ENCODE results near the gene SCFD2. TPM values are rescaled to one million over a fixed set of nuclear protein-coding genes. Genes with fewer than 3 reads are reported as not detected.
"Not testable (repeated sequence)": the region's sequence is repeated elsewhere in the genome, so short reads cannot be mapped to it uniquely, and the experiment has no call there.

Gene SCFD2
- total and polyA plus RNA-seq, 7 donors, result 3.7 to 16.6 (median 10.7) TPM

- intact Hi-C loops (cut with DNase I), result no loop called here
- 91 to 92% methylated on average over 4 of the region's 4 CpGs for WGBS, 2 donors
- peaks cover 0 to 8% (median 4%) of the 10 kb centered on the region in 4 donors for H3K4me1 ChIP-seq
Observed at GRCh38 chr4:53349091-53349491, 16.8 kb downstream of the SCFD2 start.

GRCh38 chr4:53348046-53348445 is 17.8 kb downstream of the SCFD2 start:
- Histone ChIP-seq H3K4me3 (no peak overlapping the region), H3K36me3 (peaks cover 0 to 27% (median 2%) of the 10 kb centered on the region in 4 donors), H3K27ac (no peak overlapping the region), H3K4me1 (peaks cover 0 to 8% (median 4%) of the 10 kb centered on the region in 4 donors), H3K9me3 (no peaks in the 10 kb centered on the region), H3K27me3 (no peaks in the 10 kb centered on the region)
- no peak for TF ChIP-seq EP300 (IDR thresholded peaks at IDR 0.05)
- TF ChIP-seq POLR2A (IDR thresholded peaks at IDR 0.05), result no peak
- no peak for TF ChIP-seq POLR2AphosphoS5 (IDR thresholded peaks at IDR 0.05)
- TF ChIP-seq CTCF (IDR thresholded peaks at IDR 0.05), result no peak
- WGBS, 2 donors, result 70 to 83% methylated on average over 1 of the region's 1 CpG
- intact Hi-C loops (cut with DNase I), result no loop called here
- no peak for DNase-seq

More at GRCh38 chr4:53349091-53349491, 16.8 kb downstream of the SCFD2 start:
- no peaks in the 10 kb centered on the region for H3K9me3 ChIP-seq
- H3K27ac ChIP-seq, result no peak overlapping the region
- no peak for DNase-seq
- H3K27me3 ChIP-seq, result no peaks in the 10 kb centered on the region
- peaks cover 0 to 27% (median 2%) of the 10 kb centered on the region in 4 donors for H3K36me3 ChIP-seq
- TF ChIP-seq POLR2AphosphoS5 (IDR thresholded peaks at IDR 0.05) (no peak), POLR2A (IDR thresholded peaks at IDR 0.05) (no peak), CTCF (IDR thresholded peaks at IDR 0.05) (no peak), EP300 (IDR thresholded peaks at IDR 0.05) (no peak)
- H3K4me3 ChIP-seq, result no peak overlapping the region

- H3K4me1 ChIP-seq, result peaks cover 0 to 8% (median 4%) of the 10 kb centered on the region in 4 donors
- H3K36me3 ChIP-seq, result peaks cover 0 to 19% (median 0%) of the 10 kb centered on the region in 4 donors
- H3K9me3 ChIP-seq, result no peaks in the 10 kb centered on the region
- H3K4me3 ChIP-seq, result no peak overlapping the region
- no peak for TF ChIP-seq POLR2A (IDR thresholded peaks at IDR 0.05)
- TF ChIP-seq POLR2AphosphoS5 (IDR thresholded peaks at IDR 0.05), result no peak
- TF ChIP-seq CTCF (IDR thresholded peaks at IDR 0.05), result no peak
- no peak for TF ChIP-seq EP300 (IDR thresholded peaks at IDR 0.05)
- no peak for DNase-seq
- H3K27ac ChIP-seq, result no peak overlapping the region
- H3K27me3 ChIP-seq, result no peaks in the 10 kb centered on the region
- intact Hi-C loops (cut with DNase I), result no loop called here
- WGBS, 2 donors, result 83 to 87% methylated on average over 5 of the region's 5 CpGs
Observed at GRCh38 chr4:53346920-53347852, 18.7 kb downstream of the SCFD2 start.

GRCh38 chr4:53346392-53346791 is 19.5 kb downstream of the SCFD2 start:
- H3K27ac ChIP-seq; H3K27me3 ChIP-seq; DNase-seq; H3K9me3 ChIP-seq; H3K4me1 ChIP-seq; H3K4me3 ChIP-seq; intact Hi-C loops (cut with DNase I): not testable (repeated sequence)
- WGBS, 2 donors, result 94% methylated on average over 2 of the region's 2 CpGs
- H3K36me3 ChIP-seq, result peaks cover 0 to 11% (median 0%) of the 10 kb centered on the region in 4 donors

GRCh38 chr4:53340145-53340544 is 25.7 kb downstream of the SCFD2 start:
- H3K4me3 ChIP-seq; DNase-seq; intact Hi-C loops (cut with DNase I); H3K9me3 ChIP-seq; H3K4me1 ChIP-seq; H3K27me3 ChIP-seq; H3K36me3 ChIP-seq; H3K27ac ChIP-seq: not testable (repeated sequence)
- WGBS, 2 donors, result 96 to 97% methylated on average over 12 of the region's 12 CpGs

- H3K27me3 ChIP-seq; H3K27ac ChIP-seq; H3K36me3 ChIP-seq; intact Hi-C loops (cut with DNase I); H3K4me3 ChIP-seq; H3K9me3 ChIP-seq; DNase-seq; H3K4me1 ChIP-seq: not testable (repeated sequence)
- WGBS, 2 donors, result 96 to 98% methylated on average over 6 of the region's 6 CpGs
Observed at GRCh38 chr4:53334916-53335315, 30.9 kb downstream of the SCFD2 start.

Data from sigmoid colon (tissue), 7 donors.